Panc1 (cell line): ENCODE data around the gene VAMP3.

Experiments used
- CTCF ChIP-seq: fragments of 450-650 bp; IDR thresholded peaks from 2 replicates; pipeline ENCODE4 v1.5.1; 2017; ENCODE audit warnings: mild to moderate bottlenecking
- POLR2AphosphoS5 ChIP-seq: IDR thresholded peaks from 2 replicates; pipeline ENCODE4 v1.6.1; 2012; ENCODE audit warnings: mild to moderate bottlenecking, low read depth, low read length, moderate library complexity
- REST ChIP-seq, 2 experiments: IDR thresholded peaks; 2 replicates each; pipeline ENCODE4 v1.6.1; 2011 to 2012; ENCODE audit warnings: low read depth in 2 of 2, control low read depth in 1 of 2, low read length in 1 of 2, mild to moderate bottlenecking in 1 of 2, moderate library complexity in 1 of 2; ENCODE audit not compliant: insufficient read depth in 1 of 2
- SIN3A ChIP-seq: IDR thresholded peaks from 2 replicates; pipeline ENCODE4 v1.6.1; 2012; ENCODE audit warnings: low read depth, mild to moderate bottlenecking, low read length, moderate library complexity, borderline replicate concordance; ENCODE audit not compliant: insufficient read depth
- TCF7L2 ChIP-seq: IDR thresholded peaks from 2 replicates; pipeline ENCODE4 v1.6.1; 2011; ENCODE audit warnings: mild to moderate bottlenecking, low read depth, low read length, inconsistent platforms

GRCh38 chr1:7784492-7785071 lies 13.5 kb downstream of the VAMP3 start:
- no peak for TF ChIP-seq CTCF
- no peak for TF ChIP-seq REST (IDR thresholded peaks at IDR 0.05; ENCODE audit: insufficient read depth in 1 of 2, low read depth in 2 of 2, low read length in 1 of 2)
- no peak for TF ChIP-seq TCF7L2
- no peak for TF ChIP-seq POLR2AphosphoS5
- no peak for TF ChIP-seq SIN3A
